GM21786 (cell line): ENCODE measurements around the gene VEGFC.

Experiments used
- ATAC-seq: cut with Tn5 transposase; IDR thresholded peaks from one replicate; pipeline ENCODE4 v1.9.1; 2021; ENCODE audit not compliant: unreplicated experiment

VEGFC gene

GRCh38 chr4:176799653-176800052 lies 6.9 kb upstream of the VEGFC start:
- ATAC-seq, result no peak

GRCh38 chr4:176798540-176798939 lies 5.8 kb upstream of the VEGFC start:
- ATAC-seq, result no peak

- ATAC-seq, result no peak
Measured at GRCh38 chr4:176795441-176795840, 2.7 kb upstream of the VEGFC start.

- no peak for ATAC-seq
Measured at GRCh38 chr4:176794651-176795050, 1.9 kb upstream of the VEGFC start.

GRCh38 chr4:176794151-176794550 lies 1.4 kb upstream of the VEGFC start:
- ATAC-seq, result no peak

- no peak for ATAC-seq
Measured at GRCh38 chr4:176793060-176793605, 411 bp upstream of the VEGFC start.

- peak; percentile 16 for ATAC-seq
Measured at GRCh38 chr4:176791591-176792325, 964 bp downstream of the VEGFC start.

- no peak for ATAC-seq
Measured at GRCh38 chr4:176790398-176790797, 2.3 kb downstream of the VEGFC start.

GRCh38 chr4:176789955-176790354 lies 2.8 kb downstream of the VEGFC start:
- ATAC-seq, result no peak

GRCh38 chr4:176788971-176789370 lies 3.8 kb downstream of the VEGFC start:
- ATAC-seq, result no peak

GRCh38 chr4:176788248-176788647 lies 4.5 kb downstream of the VEGFC start:
- ATAC-seq, result no peak

GRCh38 chr4:176784816-176785215 lies 7.9 kb downstream of the VEGFC start:
- ATAC-seq, result no peak

GRCh38 chr4:176782794-176783193 lies 9.9 kb downstream of the VEGFC start:
- ATAC-seq, result no peak

GRCh38 chr4:176782191-176782590 lies 10.5 kb downstream of the VEGFC start:
- no peak for ATAC-seq

- ATAC-seq, result no peak
Measured at GRCh38 chr4:176781739-176782100, 11.0 kb downstream of the VEGFC start.

- no peak for ATAC-seq
Measured at GRCh38 chr4:176780995-176781738, 11.6 kb downstream of the VEGFC start.

- no peak for ATAC-seq
Measured at GRCh38 chr4:176779421-176779820, 13.3 kb downstream of the VEGFC start.

GRCh38 chr4:176778491-176778890 lies 14.2 kb downstream of the VEGFC start:
- no peak for ATAC-seq

GRCh38 chr4:176778063-176778462 lies 14.7 kb downstream of the VEGFC start:
- ATAC-seq, result no peak

GRCh38 chr4:176775338-176775737 lies 17.4 kb downstream of the VEGFC start:
- no peak for ATAC-seq

- no peak for ATAC-seq
Measured at GRCh38 chr4:176774852-176775251, 17.9 kb downstream of the VEGFC start.

GRCh38 chr4:176769514-176769913 lies 23.2 kb downstream of the VEGFC start:
- ATAC-seq, result no peak
